ENCODE measurements around the gene P4HA1.
"Not testable (repeated sequence)": the region's sequence is repeated elsewhere in the genome, so short reads cannot be mapped to it uniquely, and the experiment has no call there.

P4HA1 gene

GRCh38 chr10:73015779-73016178 is 80.9 kb downstream of the P4HA1 start:
- no peak for TF ChIP-seq CTCF (conservative IDR thresholded peaks at IDR 0.05; ENCODE audit: control insufficient read depth, insufficient read depth, low read depth, low read length)
- DNase-seq (ENCODE audit: low read depth): no peak
- no peak overlapping the region for H3K4me3 ChIP-seq (ENCODE audit: control insufficient read depth, low read depth, low read length)

DNA sequence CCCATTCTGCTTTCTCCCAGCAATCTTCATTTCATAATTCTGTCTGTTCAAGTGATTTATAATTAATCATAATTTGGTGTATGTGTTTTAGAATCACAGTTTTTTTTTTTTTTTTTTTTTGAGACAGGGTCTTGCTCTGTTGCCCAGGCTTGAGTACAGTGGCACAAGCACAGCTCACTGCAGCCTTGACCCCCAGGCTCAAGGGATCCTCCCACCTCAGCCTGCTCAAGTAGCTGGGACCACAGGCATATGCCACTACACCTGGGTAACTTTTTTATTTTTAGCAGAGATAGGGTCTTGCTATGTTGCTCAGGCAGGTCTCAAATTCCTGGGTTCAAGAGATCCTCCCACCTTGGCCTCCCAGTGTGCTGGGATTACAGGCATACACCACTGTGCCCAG is 92.8 kb downstream of the P4HA1 start:
- DNase-seq (ENCODE audit: low read depth): no peak
- no peak for TF ChIP-seq CTCF (conservative IDR thresholded peaks at IDR 0.05; ENCODE audit: control insufficient read depth, insufficient read depth, low read depth, low read length)
- H3K4me3 ChIP-seq (ENCODE audit: control insufficient read depth, low read depth, low read length): no peak overlapping the region

GRCh38 chr10:73000973-73001372 is 95.7 kb downstream of the P4HA1 start:
- no peak for TF ChIP-seq CTCF (conservative IDR thresholded peaks at IDR 0.05; ENCODE audit: control insufficient read depth, insufficient read depth, low read depth, low read length)
- no peak for DNase-seq (ENCODE audit: low read depth)
- H3K4me3 ChIP-seq (ENCODE audit: control insufficient read depth, low read depth, low read length): no peak overlapping the region

- no peak for DNase-seq (ENCODE audit: low read depth)
- TF ChIP-seq CTCF (conservative IDR thresholded peaks at IDR 0.05; ENCODE audit: control insufficient read depth, insufficient read depth, low read depth, low read length): no peak
- no peak overlapping the region for H3K4me3 ChIP-seq (ENCODE audit: control insufficient read depth, low read depth, low read length)
Measured at GRCh38 chr10:72997099-72997498, 99.6 kb downstream of the P4HA1 start.

- not testable (repeated sequence) for H3K4me3 ChIP-seq (ENCODE audit: control insufficient read depth, low read depth, low read length); DNase-seq (ENCODE audit: low read depth)
Measured at GRCh38 chr10:72995459-72995858, 101.2 kb downstream of the P4HA1 start.

- not testable (repeated sequence) for H3K4me3 ChIP-seq (ENCODE audit: control insufficient read depth, low read depth, low read length); DNase-seq (ENCODE audit: low read depth)
Measured at GRCh38 chr10:72989771-72990170, 106.9 kb downstream of the P4HA1 start.

- DNase-seq (ENCODE audit: low read depth); H3K4me3 ChIP-seq (ENCODE audit: control insufficient read depth, low read depth, low read length): not testable (repeated sequence)
Measured at GRCh38 chr10:72984618-72985017, 112.0 kb downstream of the P4HA1 start.

DNA sequence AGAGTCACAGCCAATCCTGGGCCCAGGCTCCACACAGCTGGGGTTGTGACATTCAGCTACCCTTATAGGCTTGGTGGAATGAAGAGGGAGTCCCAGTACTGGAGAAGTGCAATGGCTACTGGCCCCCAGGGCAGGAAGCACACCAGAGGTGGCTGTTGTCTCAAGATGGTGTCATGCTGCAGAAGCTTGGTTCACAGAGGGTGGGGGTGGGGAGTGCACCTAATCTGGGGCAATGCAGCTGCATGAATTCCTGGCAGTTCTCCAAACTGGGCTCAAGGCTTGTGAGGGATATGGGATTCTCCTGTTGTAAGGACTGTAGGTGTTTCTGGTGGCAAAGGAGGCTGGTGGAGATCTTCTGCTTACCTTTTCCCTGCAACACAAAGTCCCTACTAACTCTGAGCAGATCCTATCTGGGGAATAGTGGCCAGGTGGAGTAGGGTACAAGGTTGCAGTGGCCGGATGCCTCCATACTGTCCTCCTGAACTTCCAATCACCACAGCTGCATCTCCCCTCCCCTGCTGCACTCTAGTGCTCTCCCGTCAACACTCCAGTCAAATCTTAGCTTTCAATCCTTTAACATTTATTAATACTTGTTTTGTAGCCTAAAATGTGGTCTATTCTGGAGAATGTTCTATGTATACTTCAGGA is 114.7 kb downstream of the P4HA1 start:
- no peak overlapping the region for H3K4me3 ChIP-seq (ENCODE audit: control insufficient read depth, low read depth, low read length)
- no peak for DNase-seq (ENCODE audit: low read depth)
- no peak for TF ChIP-seq CTCF (conservative IDR thresholded peaks at IDR 0.05; ENCODE audit: control insufficient read depth, insufficient read depth, low read depth, low read length)
